ENCODE measurements around the gene ADCY3.

The ADCY3 gene

GRCh38 chr2:24925815-24926214, 5.8 kb upstream of the ADCY3 start:
- no peak for DNase-seq (ENCODE audit: low read depth)

- DNase-seq (ENCODE audit: low read depth), result no peak
Observed at GRCh38 chr2:24924732-24925131, 4.7 kb upstream of the ADCY3 start.

GRCh38 chr2:24924266-24924665, 4.2 kb upstream of the ADCY3 start:
- DNase-seq (ENCODE audit: low read depth), result no peak

GRCh38 chr2:24923106-24923505, 3.1 kb upstream of the ADCY3 start:
- no peak for DNase-seq (ENCODE audit: low read depth)

- no peak for DNase-seq (ENCODE audit: low read depth)
Observed at GRCh38 chr2:24922556-24922955, 2.5 kb upstream of the ADCY3 start.

- no peak for DNase-seq (ENCODE audit: low read depth)
Observed at GRCh38 chr2:24920809-24921441, 888 bp upstream of the ADCY3 start.

GRCh38 chr2:24919506-24920097, 435 bp downstream of the ADCY3 start:
- no peak for DNase-seq (ENCODE audit: low read depth)

GRCh38 chr2:24919037-24919505, 966 bp downstream of the ADCY3 start:
- DNase-seq (ENCODE audit: low read depth), result no peak

GRCh38 chr2:24918326-24919036, 1.6 kb downstream of the ADCY3 start:
- no peak for DNase-seq (ENCODE audit: low read depth)

- DNase-seq (ENCODE audit: low read depth), result no peak
Observed at GRCh38 chr2:24917731-24918325, 2.2 kb downstream of the ADCY3 start.

GRCh38 chr2:24917086-24917485, 3.0 kb downstream of the ADCY3 start:
- no peak for DNase-seq (ENCODE audit: low read depth)

GRCh38 chr2:24915796-24916195, 4.2 kb downstream of the ADCY3 start:
- DNase-seq (ENCODE audit: low read depth), result no peak

GRCh38 chr2:24915175-24915574, 4.9 kb downstream of the ADCY3 start:
- no peak for DNase-seq (ENCODE audit: low read depth)

- no peak for DNase-seq (ENCODE audit: low read depth)
Observed at GRCh38 chr2:24914713-24915112, 5.3 kb downstream of the ADCY3 start.

- no peak for DNase-seq (ENCODE audit: low read depth)
Observed at GRCh38 chr2:24913911-24914310, 6.1 kb downstream of the ADCY3 start.

- DNase-seq (ENCODE audit: low read depth), result no peak
Observed at GRCh38 chr2:24912986-24913385, 7.1 kb downstream of the ADCY3 start.

GRCh38 chr2:24912523-24912922, 7.5 kb downstream of the ADCY3 start:
- no peak for DNase-seq (ENCODE audit: low read depth)

GRCh38 chr2:24910245-24910644, 9.8 kb downstream of the ADCY3 start:
- no peak for DNase-seq (ENCODE audit: low read depth)

- no peak for DNase-seq (ENCODE audit: low read depth)
Observed at GRCh38 chr2:24909555-24910177, 10.4 kb downstream of the ADCY3 start.

- no peak for DNase-seq (ENCODE audit: low read depth)
Observed at GRCh38 chr2:24908461-24908901, 11.6 kb downstream of the ADCY3 start.

GRCh38 chr2:24907116-24907515, 12.9 kb downstream of the ADCY3 start:
- no peak for DNase-seq (ENCODE audit: low read depth)

GRCh38 chr2:24906466-24906865, 13.6 kb downstream of the ADCY3 start:
- DNase-seq (ENCODE audit: low read depth), result no peak
